AG04450 (cell line): ENCODE results near the gene DMPK. TPM values are rescaled to one million over a fixed set of nuclear protein-coding genes. Genes with fewer than 3 reads are reported as not detected.

Source experiments
- CTCF ChIA-PET: fragments of 300-600, 350-600 bp; formaldehyde crosslinking; extraction: SDS; loops from one replicate; lab custom pipeline; 2022; ENCODE audit warnings: antibody characterized with exemption, inconsistent platforms; lab: Charles Lee
- POLR2A ChIA-PET: fragments of 350-600 bp; formaldehyde crosslinking; extraction: SDS; loops from one replicate; lab custom pipeline; 2021; ENCODE audit warnings: antibody characterized with exemption, inconsistent platforms; lab: Yijun Ruan, JAX
- DNase-seq: peaks from one replicate; pipeline ENCODE4 v3.0.0-alpha.2; 2011; ENCODE audit warnings: low read depth, low spot score
- H3K27ac ChIP-seq: one replicate; pipeline ENCODE4 v1.5.1; 2012; ENCODE audit warnings: low read depth, low read length, control low read depth
- H3K27me3 ChIP-seq: one replicate; pipeline ENCODE4 v1.6.0; 2012; ENCODE audit warnings: low read length; ENCODE audit not compliant: control insufficient read depth, insufficient read depth
- H3K4me3 ChIP-seq: 2 replicates; pipeline ENCODE4 v1.5.1; 2011; ENCODE audit warnings: mild to moderate bottlenecking, low read depth, low read length, control low read depth
- H3K9me3 ChIP-seq: 2 replicates; pipeline ENCODE4 v1.5.1; 2012; ENCODE audit warnings: low read length; ENCODE audit not compliant: control insufficient read depth, insufficient read depth
- polyA plus RNA-seq: library from polyadenylated mRNA; depleted of rRNA; stranded (reverse); fragments of >200 nt; gene quantifications from 2 replicates; pipeline ENCODE4 v1.2.3, GENCODE V29; 2011
- TF ChIP-seq, protein P1 (sequence below): IDR thresholded peaks from 2 replicates; pipeline ENCODE4 v1.5.1; 2011; ENCODE audit warnings: low read depth, low read length, control low read depth, inconsistent platforms

The DMPK gene
- polyA plus RNA-seq, 1 experiment: 24.5 TPM

DNA sequence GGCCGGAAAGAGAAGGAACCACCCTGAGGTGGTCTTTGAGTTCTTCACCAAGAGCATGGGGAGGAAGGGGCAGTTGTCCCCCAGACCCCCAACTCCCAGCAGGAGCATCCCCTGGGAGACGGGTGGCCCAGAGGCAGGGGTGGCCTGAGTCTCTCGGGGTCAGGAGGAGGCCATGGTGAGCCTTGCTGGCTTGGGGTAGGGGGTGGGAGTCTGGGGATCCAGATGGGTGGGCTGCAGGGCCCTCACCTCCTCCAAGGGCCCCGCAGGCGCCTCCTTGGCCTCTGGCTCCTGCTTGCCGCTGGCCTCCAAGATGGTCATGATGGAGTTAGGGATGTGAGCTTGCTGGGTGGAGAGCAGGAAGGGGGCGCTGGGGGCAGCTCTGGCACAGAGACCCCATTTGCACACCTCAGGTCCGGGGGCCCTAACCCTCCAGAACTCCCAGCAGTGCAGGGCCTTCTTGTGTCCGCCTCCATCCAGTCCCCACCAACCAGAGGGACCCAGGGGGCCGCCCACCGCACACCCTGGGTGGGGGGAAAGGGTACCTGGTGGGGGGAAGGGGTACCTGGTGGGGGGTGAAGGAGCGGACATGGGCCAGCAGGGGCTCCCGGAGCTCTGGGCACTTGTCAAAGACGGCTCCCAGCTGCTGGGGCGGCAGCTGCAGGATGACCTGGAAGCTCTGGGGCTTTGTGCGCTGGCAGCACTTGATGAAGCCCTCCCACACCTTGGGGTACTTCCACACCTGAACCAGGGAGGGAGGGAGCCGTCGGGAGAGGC, 34.1 kb upstream of the DMPK start:
- no peak overlapping the region for H3K4me3 ChIP-seq
- TF ChIP-seq, protein P1, sequence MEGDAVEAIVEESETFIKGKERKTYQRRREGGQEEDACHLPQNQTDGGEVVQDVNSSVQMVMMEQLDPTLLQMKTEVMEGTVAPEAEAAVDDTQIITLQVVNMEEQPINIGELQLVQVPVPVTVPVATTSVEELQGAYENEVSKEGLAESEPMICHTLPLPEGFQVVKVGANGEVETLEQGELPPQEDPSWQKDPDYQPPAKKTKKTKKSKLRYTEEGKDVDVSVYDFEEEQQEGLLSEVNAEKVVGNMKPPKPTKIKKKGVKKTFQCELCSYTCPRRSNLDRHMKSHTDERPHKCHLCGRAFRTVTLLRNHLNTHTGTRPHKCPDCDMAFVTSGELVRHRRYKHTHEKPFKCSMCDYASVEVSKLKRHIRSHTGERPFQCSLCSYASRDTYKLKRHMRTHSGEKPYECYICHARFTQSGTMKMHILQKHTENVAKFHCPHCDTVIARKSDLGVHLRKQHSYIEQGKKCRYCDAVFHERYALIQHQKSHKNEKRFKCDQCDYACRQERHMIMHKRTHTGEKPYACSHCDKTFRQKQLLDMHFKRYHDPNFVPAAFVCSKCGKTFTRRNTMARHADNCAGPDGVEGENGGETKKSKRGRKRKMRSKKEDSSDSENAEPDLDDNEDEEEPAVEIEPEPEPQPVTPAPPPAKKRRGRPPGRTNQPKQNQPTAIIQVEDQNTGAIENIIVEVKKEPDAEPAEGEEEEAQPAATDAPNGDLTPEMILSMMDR: no peak
- POLR2A ChIA-PET: interaction anchor here (0.7 to 1.0 kb wide), 3 partner anchors 46 to 216 kb away, joined by 3 to 9 read pairs (median 4); partner anchors contain the start of gene SIX5
- DNase-seq: no peak
- no peaks in the 10 kb centered on the region; the same call in 1 of the 2 replicates for H3K9me3 ChIP-seq
- no peak overlapping the region for H3K27ac ChIP-seq
- CTCF ChIA-PET: interaction anchor here (0.5 to 2.5 kb wide), 48 partner anchors 9 to 210 kb away, joined by 3 to 42 read pairs (median 4); partner anchors contain the start of genes DMPK, DMWD, FOXA3 and SIX5
- no peaks in the 10 kb centered on the region for H3K27me3 ChIP-seq

DNA sequence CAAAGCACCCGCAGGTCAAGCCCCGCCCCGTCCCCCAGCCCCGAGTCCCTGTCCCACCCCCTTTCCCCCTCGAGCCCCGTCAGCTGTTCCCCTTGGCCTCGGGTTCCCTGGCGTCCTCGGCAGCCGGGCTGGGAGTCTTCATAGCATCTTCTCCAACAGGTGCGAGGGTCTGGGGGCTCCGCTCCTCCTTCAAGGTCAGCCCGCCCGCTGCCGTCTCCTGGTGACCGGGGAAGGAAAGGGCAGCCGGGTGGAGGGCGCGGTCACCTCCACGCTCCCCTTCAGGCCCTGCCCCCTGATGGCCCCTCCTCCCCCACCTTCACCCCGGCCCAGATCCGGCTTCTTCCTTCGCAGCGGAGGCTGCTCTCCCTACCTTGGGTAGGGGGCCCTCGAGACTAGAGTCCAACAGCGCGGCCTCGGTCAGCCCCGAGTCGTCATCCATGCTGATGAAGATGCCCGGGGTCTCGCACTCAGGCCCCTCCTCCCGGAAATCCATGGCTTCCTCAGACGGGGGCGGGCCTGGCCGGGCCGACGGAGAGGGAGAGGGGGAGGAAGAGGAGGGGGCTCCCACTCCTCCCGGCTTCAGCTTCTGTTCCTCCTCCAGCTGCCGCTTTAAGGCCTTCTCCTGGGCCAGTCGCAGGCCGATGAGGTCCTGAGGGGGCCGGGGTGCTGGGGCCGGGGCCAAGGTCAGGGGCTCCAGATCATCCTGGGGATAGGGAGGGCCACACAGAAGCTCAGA, 33.4 kb upstream of the DMPK start:
- no peak for DNase-seq
- TF ChIP-seq, protein P1: no peak
- ChIA-PET CTCF (interaction anchor here (0.8 to 2.5 kb wide), 6 partner anchors 11 to 202 kb away, joined by 3 to 42 read pairs (median 9); no protein-coding TSS in a partner anchor), POLR2A (interaction anchor here (0.6 to 0.7 kb wide), 2 partner anchors 45 to 46 kb away, joined by 3 to 5 read pairs; partner anchors contain the start of gene SIX5)
- no peak overlapping the region for H3K4me3 ChIP-seq
- H3K27me3 ChIP-seq: no peaks in the 10 kb centered on the region
- H3K9me3 ChIP-seq: no peaks in the 10 kb centered on the region; the same call in 1 of the 2 replicates
- no peak overlapping the region for H3K27ac ChIP-seq

GRCh38 chr19:45814851-45815480, 32.7 kb upstream of the DMPK start, which contains the start of gene RSPH6A:
Gene RSPH6A (minus strand): TSS chr19:45815308. CDS start chr19:45815176, 132 bp downstream.
- no peak within 1 kb of the TSS for H3K4me3 ChIP-seq
- no peaks in the 10 kb centered on the region for H3K27me3 ChIP-seq
- TF ChIP-seq, protein P1: no peak
- no peak within 1 kb of the TSS for H3K27ac ChIP-seq
- POLR2A ChIA-PET: interaction anchor here (0.6 kb wide), 1 partner anchor 46 kb away, joined by 5 read pairs; the partner anchor contains the start of gene SIX5
- H3K9me3 ChIP-seq: no peaks in the 10 kb centered on the region; the same call in 1 of the 2 replicates
- DNase-seq: no peak
- CTCF ChIA-PET: interaction anchor here (1.5 kb wide), 1 partner anchor 16 kb away, joined by 3 read pairs; no protein-coding TSS in a partner anchor

DNA sequence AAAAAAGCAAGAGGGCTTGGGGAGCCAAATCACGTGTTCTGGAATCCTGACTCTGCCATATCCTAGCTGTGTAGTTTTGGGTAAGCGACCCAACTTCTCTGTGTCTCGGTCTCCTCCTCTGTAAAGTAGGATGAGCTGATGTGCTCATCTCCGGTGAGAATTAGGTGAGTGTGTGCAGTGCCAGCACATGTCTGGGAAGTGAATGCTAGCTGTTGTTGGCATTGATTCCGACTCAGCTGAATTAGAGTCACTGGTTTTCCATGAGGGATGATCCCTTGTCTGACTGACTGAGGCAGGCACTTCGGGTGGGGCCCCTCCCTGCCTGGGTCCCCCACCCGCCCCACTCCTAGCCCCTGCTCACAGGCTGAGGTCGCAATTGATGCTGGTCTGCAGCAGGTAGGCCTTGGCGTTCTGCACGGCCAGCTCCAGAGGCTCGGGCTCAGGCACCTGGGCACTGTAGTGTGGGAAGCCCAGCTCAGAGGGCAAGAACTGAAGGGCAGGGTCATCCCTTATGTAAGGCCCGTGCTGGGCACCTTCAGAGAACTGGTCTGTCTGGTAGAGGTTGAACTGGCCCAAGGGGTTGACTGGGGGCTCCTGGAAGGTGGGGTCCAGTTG, 32.0 kb upstream of the DMPK start:
- TF ChIP-seq, protein P1: no peak
- POLR2A ChIA-PET: interaction anchor here (1.1 kb wide), 1 partner anchor 44 kb away, joined by 6 read pairs; no protein-coding TSS in a partner anchor
- H3K9me3 ChIP-seq: no peaks in the 10 kb centered on the region; the same call in 1 of the 2 replicates

More for the DNA sequence above, 32.0 kb upstream of the DMPK start:
- H3K4me3 ChIP-seq: no peak overlapping the region
- no peak for DNase-seq
- H3K27ac ChIP-seq: no peak overlapping the region
- H3K27me3 ChIP-seq: no peaks in the 10 kb centered on the region
- CTCF ChIA-PET: interaction anchor here (1.5 kb wide), 1 partner anchor 15 kb away, joined by 3 read pairs; no protein-coding TSS in a partner anchor
